MM.1S (cell line): ENCODE data around the gene NMNAT2.

Source experiments
- CTCF ChIP-seq: fragments of 300-600 bp; sonication (generic); IDR thresholded peaks from 2 replicates; pipeline ENCODE4 v1.5.1; 2016; ENCODE audit warnings: antibody characterized with exemption, low read length, mixed read lengths
- EZH2 ChIP-seq: fragments of 300-600 bp; sonication (generic); optimal IDR thresholded peaks from 2 replicates; pipeline ENCODE3; 2017; ENCODE audit warnings: low read depth, mild to moderate bottlenecking, antibody characterized with exemption, low read length, mixed read lengths
- EZH2phosphoT487 ChIP-seq: fragments of 300-600 bp; sonication (generic); IDR thresholded peaks from 2 replicates; pipeline ENCODE4 v1.6.1; 2018; ENCODE audit warnings: antibody characterized with exemption, low read length

- no peak for TF ChIP-seq CTCF
- TF ChIP-seq EZH2phosphoT487, result no peak
- TF ChIP-seq EZH2, result no peak
Observed at GRCh38 chr1:183293241-183293640, 124.9 kb downstream of the NMNAT2 start.
